ENCODE results near the gene PSENEN. TPM values are rescaled to one million over a fixed set of nuclear protein-coding genes. Genes with fewer than 3 reads are reported as not detected.

PSENEN gene
- total RNA-seq, 1 donor from 2014 or later: 83.8 TPM

DNA sequence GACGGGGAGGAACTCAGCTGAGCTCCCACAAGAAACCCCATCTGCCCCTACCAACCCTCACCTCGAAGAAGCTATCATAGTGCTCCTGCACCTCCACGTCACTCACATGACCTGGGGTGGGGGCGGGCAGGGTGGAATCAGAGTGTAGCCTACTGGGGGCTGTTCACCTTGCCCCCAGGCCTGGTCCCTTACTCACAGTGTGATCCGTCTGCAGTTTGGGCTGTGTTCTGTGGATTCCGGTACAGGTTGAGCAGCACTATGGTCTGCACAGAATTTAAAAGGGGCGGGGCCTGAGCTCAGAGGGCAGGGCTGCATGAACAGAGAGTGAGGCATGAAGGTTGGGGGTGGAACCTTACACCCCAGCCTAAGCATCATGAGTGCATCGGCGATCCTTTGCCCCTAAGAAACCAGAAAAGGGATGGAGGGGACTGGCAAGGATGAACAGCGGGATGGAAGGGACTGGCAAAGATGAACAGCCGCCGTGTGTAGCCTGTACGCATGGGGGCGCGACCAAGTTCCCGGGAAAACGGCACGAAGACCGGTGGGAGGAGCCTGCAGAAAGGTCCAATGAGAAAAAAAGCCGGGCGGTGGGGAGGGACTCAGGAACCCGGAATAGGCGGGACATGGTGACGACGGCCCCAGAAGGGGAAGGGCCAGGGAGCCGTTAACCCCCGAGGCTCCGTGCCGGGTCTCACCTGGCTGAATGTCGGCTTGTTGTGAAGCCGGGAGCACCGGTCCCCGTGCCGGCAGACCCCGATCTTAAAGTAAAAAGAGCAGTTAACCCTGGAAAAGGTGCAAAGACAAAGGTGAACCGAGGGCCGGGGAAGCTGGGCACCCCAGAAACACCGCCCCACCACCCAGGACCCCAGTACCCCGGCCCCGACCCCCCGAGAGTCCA, 772 bp upstream of the PSENEN start:
- DNase-seq (ENCODE audit: low spot score, unreplicated experiment): peak; percentile 88
- H3K4me3 Mint-ChIP-seq (ENCODE audit: low read depth): peak overlapping the region; percentile 98
- H3K27ac Mint-ChIP-seq: peak overlapping the region; percentile 100
- H3K9me3 Mint-ChIP-seq (ENCODE audit: low read depth): no peaks in the 10 kb centered on the region
- H3K4me1 Mint-ChIP-seq (ENCODE audit: low read depth): peaks cover 31% of the 10 kb centered on the region
- TF ChIP-seq, protein P1, sequence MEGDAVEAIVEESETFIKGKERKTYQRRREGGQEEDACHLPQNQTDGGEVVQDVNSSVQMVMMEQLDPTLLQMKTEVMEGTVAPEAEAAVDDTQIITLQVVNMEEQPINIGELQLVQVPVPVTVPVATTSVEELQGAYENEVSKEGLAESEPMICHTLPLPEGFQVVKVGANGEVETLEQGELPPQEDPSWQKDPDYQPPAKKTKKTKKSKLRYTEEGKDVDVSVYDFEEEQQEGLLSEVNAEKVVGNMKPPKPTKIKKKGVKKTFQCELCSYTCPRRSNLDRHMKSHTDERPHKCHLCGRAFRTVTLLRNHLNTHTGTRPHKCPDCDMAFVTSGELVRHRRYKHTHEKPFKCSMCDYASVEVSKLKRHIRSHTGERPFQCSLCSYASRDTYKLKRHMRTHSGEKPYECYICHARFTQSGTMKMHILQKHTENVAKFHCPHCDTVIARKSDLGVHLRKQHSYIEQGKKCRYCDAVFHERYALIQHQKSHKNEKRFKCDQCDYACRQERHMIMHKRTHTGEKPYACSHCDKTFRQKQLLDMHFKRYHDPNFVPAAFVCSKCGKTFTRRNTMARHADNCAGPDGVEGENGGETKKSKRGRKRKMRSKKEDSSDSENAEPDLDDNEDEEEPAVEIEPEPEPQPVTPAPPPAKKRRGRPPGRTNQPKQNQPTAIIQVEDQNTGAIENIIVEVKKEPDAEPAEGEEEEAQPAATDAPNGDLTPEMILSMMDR (IDR thresholded peaks at IDR 0.05; ENCODE audit: unreplicated experiment): peak; percentile 48
- H3K36me3 Mint-ChIP-seq (ENCODE audit: insufficient read depth): peaks cover 3% of the 10 kb centered on the region
- H3K27me3 Mint-ChIP-seq: no peaks in the 10 kb centered on the region

DNA sequence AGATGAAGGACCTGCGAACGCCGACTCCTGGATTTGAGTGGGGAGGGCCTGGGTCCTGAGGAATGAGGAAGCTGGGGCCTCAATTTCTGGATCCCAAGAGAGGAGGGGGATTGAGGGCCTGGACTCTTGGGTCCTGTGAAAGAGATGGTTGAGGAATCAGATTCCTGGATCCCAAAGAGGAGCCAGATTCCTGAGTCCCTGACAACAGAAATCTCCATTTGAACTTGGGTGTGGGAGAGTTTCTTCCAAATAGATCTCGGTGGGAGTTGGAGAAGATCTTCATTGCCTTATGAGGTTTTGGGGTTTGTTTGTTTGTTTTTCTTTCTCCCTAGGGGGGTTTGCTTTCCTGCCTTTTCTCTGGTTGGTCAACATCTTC, 624 bp downstream of the PSENEN start:
- Mint-ChIP-seq H3K36me3 (ENCODE audit: insufficient read depth) (peaks cover 3% of the 10 kb centered on the region), H3K4me1 (ENCODE audit: low read depth) (peaks cover 30% of the 10 kb centered on the region), H3K4me3 (ENCODE audit: low read depth) (peak overlapping the region; percentile 98), H3K9me3 (ENCODE audit: low read depth) (no peaks in the 10 kb centered on the region), H3K27me3 (no peaks in the 10 kb centered on the region), H3K27ac (peak overlapping the region; percentile 100)
- TF ChIP-seq, protein P1 (IDR thresholded peaks at IDR 0.05; ENCODE audit: unreplicated experiment): no peak
- no peak for DNase-seq (ENCODE audit: low spot score, unreplicated experiment)

DNA sequence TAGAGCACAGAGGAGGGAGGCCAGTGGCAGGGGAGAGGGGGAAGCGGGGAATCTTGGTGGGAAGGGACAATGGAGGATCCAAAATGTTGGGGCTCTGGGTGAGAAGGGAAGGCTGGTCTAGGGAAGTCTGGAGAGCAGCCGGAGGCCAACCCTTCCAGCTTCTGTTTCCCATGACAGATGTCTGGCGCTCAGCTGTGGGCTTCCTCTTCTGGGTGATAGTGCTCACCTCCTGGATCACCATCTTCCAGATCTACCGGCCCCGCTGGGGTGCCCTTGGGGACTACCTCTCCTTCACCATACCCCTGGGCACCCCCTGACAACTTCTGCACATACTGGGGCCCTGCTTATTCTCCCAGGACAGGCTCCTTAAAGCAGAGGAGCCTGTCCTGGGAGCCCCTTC, 1.1 kb downstream of the PSENEN start:
- H3K4me3 Mint-ChIP-seq (ENCODE audit: low read depth): peak overlapping the region; percentile 98
- peaks cover 3% of the 10 kb centered on the region for H3K36me3 Mint-ChIP-seq (ENCODE audit: insufficient read depth)
- TF ChIP-seq, protein P1 (IDR thresholded peaks at IDR 0.05; ENCODE audit: unreplicated experiment): no peak
- H3K4me1 Mint-ChIP-seq (ENCODE audit: low read depth): peaks cover 30% of the 10 kb centered on the region
- no peak for DNase-seq (ENCODE audit: low spot score, unreplicated experiment)
- H3K27me3 Mint-ChIP-seq: no peaks in the 10 kb centered on the region
- peak overlapping the region; percentile 100 for H3K27ac Mint-ChIP-seq
- H3K9me3 Mint-ChIP-seq (ENCODE audit: low read depth): no peaks in the 10 kb centered on the region

DNA sequence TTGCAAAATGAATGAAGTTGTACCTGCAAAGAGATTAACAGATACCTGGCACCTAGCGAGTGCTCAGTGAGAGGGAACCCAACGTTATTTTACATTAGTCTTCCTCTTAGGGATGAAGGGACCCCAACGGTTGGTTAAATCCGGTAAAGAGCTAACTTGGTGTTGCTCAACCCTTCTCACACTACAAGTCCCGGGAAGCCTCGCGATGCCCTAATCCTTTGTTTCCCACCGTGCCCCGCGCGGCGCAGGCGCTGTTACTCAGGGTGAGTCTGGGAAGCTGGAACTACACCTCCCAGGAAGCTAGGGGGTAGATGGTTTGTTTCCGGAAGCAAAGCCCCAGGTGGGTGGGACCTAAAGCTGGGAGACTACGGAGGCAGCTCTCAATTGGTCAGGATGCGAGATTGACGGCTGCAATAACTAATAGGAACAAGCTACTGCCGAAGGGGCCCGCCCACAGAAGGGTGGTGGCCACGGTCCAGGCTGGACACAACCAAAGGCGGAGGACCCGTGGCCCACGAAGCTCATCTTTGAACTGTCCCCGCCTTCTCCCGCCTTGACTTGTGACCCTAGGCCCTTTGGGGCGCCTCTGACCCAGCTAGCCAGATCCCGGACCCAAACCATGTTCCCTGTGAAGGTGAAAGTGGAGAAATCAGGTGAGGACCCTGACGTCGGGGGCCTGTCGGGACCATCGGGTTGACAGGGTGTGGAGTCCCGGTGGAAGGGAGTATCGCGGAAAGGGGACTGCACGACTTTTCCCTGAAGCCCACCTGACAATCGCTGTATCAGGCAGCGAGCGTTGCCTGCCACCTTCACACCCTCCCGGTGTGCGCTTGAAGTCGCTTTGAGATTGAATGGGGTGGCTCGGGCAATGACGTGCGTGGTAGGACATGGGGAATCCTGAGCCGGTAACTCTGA, 2.9 kb downstream of the PSENEN start, which contains the start of gene LIN37:
LIN37 (plus strand) TSS at position 471 of the 915 bp plus-strand sequence; CDS start at position 620, 149 bp downstream.
- TF ChIP-seq, protein P1 (IDR thresholded peaks at IDR 0.05; ENCODE audit: unreplicated experiment): no peak
- Mint-ChIP-seq H3K9me3 (ENCODE audit: low read depth) (no peaks in the 10 kb centered on the region), H3K27me3 (no peaks in the 10 kb centered on the region), H3K4me3 (ENCODE audit: low read depth) (peak within 1 kb of the TSS; percentile 98), H3K4me1 (ENCODE audit: low read depth) (peaks cover 30% of the 10 kb centered on the region), H3K36me3 (ENCODE audit: insufficient read depth) (peaks cover 4% of the 10 kb centered on the region), H3K27ac (peak within 1 kb of the TSS; percentile 90)
- peak; percentile 97 for DNase-seq (ENCODE audit: low spot score, unreplicated experiment)

DNA sequence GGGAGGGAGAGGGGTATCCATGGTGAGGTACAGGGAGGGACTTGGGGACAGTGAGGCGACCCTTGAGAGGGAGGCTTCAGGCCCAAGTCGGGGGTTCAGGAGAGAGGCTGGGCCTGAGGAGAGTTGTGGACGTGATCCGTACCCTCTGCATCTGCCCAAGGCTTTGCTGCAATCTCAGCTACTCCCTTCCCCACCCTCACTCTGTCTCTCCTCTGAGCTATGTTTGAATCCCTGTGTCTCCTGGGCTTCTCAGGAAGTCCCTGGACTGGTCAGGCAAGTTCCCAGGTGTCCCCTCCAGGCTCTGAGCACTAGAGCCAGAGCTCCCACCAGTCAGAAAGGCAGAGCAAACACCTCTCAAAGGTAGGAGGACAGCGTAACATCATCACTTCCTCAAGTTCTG, 4.7 kb downstream of the PSENEN start:
- Mint-ChIP-seq H3K4me3 (ENCODE audit: low read depth) (peak overlapping the region; percentile 49), H3K27ac (no peak overlapping the region), H3K27me3 (peaks cover 12% of the 10 kb centered on the region), H3K36me3 (ENCODE audit: insufficient read depth) (peaks cover 14% of the 10 kb centered on the region), H3K9me3 (ENCODE audit: low read depth) (no peaks in the 10 kb centered on the region), H3K4me1 (ENCODE audit: low read depth) (peaks cover 27% of the 10 kb centered on the region)
- DNase-seq (ENCODE audit: low spot score, unreplicated experiment): no peak
- TF ChIP-seq, protein P1 (IDR thresholded peaks at IDR 0.05; ENCODE audit: unreplicated experiment): no peak
